Measurements from ENCODE around the gene ATOX1.

The ATOX1 gene

GRCh38 chr5:151741678-151742423 is 16.6 kb downstream of the ATOX1 start:
- H3K4me3 ChIP-seq (ENCODE audit: control insufficient read depth, low read depth, low read length), result no peak overlapping the region
- TF ChIP-seq CTCF (IDR thresholded peaks at IDR 0.05; ENCODE audit: control insufficient read depth, insufficient read depth, low read depth, low read length, missing control alignments), result no peak
- DNase-seq (ENCODE audit: low read depth), result no peak

GRCh38 chr5:151740958-151741373 is 17.5 kb downstream of the ATOX1 start:
- H3K4me3 ChIP-seq (ENCODE audit: control insufficient read depth, low read depth, low read length), result no peak overlapping the region
- DNase-seq (ENCODE audit: low read depth), result no peak
- no peak for TF ChIP-seq CTCF (IDR thresholded peaks at IDR 0.05; ENCODE audit: control insufficient read depth, insufficient read depth, low read depth, low read length, missing control alignments)

GRCh38 chr5:151740336-151740942 is 18.0 kb downstream of the ATOX1 start:
- no peak overlapping the region; the same call in 1 of the 2 replicates for H3K4me3 ChIP-seq (ENCODE audit: control insufficient read depth, low read depth, low read length)
- peak; percentile 80 for TF ChIP-seq CTCF (IDR thresholded peaks at IDR 0.05; ENCODE audit: control insufficient read depth, insufficient read depth, low read depth, low read length, missing control alignments)
- peak; percentile 90 for DNase-seq (ENCODE audit: low read depth)

GRCh38 chr5:151739939-151740335 is 18.5 kb downstream of the ATOX1 start:
- DNase-seq (ENCODE audit: low read depth), result peak; percentile 93
- TF ChIP-seq CTCF (IDR thresholded peaks at IDR 0.05; ENCODE audit: control insufficient read depth, insufficient read depth, low read depth, low read length, missing control alignments), result no peak
- no peak overlapping the region; the same call in 1 of the 2 replicates for H3K4me3 ChIP-seq (ENCODE audit: control insufficient read depth, low read depth, low read length)

GRCh38 chr5:151739395-151739794 is 19.0 kb downstream of the ATOX1 start:
- DNase-seq (ENCODE audit: low read depth), result no peak
- H3K4me3 ChIP-seq (ENCODE audit: control insufficient read depth, low read depth, low read length), result no peak overlapping the region
- TF ChIP-seq CTCF (IDR thresholded peaks at IDR 0.05; ENCODE audit: control insufficient read depth, insufficient read depth, low read depth, low read length, missing control alignments), result peak; percentile 16

- no peak overlapping the region for H3K4me3 ChIP-seq (ENCODE audit: control insufficient read depth, low read depth, low read length)
- no peak for TF ChIP-seq CTCF (IDR thresholded peaks at IDR 0.05; ENCODE audit: control insufficient read depth, insufficient read depth, low read depth, low read length, missing control alignments)
- no peak for DNase-seq (ENCODE audit: low read depth)
Measured at GRCh38 chr5:151738125-151738848, 20.1 kb downstream of the ATOX1 start.

Measured in AG09309 (cell line).